GM13976 (cell line): ENCODE results near the gene CDH13.

Experiments
- DNase-seq: peaks from one replicate; pipeline ENCODE4 v3.0.0; 2012; ENCODE audit warnings: low spot score
- in situ Hi-C: fragments of 300-500 bp; cut with MboI; formaldehyde crosslinking; loops from one replicate; pipeline ENCODE4 v1.12.0; 2022; ENCODE audit warnings: low sequenced_read_pairs, mixed read lengths, inconsistent platforms; ENCODE audit not compliant: unreplicated experiment
- TF ChIP-seq, protein P1 (sequence below): IDR thresholded peaks from 2 replicates; pipeline ENCODE4 v1.5.1; 2012; ENCODE audit warnings: borderline replicate concordance, mild to moderate bottlenecking; ENCODE audit not compliant: insufficient read depth; ENCODE audit errors: extremely low read depth, missing control alignments, control extremely low read depth

Gene CDH13

DNA sequence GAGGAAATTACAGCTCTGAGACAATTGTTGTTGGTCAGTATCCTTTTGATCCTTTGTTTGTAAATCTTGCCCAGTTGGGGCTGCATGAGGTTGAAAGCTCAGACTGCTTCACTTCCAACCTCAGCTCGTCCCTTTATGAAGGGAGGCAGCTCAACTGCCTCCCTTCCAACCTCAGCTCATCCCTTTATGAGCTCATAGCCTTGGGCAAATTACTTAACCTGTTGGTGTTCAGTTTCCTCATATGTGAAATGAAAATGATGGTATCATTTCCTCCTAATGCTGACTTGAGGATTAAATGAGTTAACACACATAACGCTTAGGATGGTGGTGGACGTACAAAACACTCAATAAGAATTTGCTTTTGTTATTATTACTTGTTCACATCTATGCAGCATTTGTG, 265.1 kb downstream of the CDH13 start:
- in situ Hi-C loops, result no loop called here
- TF ChIP-seq, protein P1, sequence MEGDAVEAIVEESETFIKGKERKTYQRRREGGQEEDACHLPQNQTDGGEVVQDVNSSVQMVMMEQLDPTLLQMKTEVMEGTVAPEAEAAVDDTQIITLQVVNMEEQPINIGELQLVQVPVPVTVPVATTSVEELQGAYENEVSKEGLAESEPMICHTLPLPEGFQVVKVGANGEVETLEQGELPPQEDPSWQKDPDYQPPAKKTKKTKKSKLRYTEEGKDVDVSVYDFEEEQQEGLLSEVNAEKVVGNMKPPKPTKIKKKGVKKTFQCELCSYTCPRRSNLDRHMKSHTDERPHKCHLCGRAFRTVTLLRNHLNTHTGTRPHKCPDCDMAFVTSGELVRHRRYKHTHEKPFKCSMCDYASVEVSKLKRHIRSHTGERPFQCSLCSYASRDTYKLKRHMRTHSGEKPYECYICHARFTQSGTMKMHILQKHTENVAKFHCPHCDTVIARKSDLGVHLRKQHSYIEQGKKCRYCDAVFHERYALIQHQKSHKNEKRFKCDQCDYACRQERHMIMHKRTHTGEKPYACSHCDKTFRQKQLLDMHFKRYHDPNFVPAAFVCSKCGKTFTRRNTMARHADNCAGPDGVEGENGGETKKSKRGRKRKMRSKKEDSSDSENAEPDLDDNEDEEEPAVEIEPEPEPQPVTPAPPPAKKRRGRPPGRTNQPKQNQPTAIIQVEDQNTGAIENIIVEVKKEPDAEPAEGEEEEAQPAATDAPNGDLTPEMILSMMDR, result no peak
- DNase-seq, result no peak

DNA sequence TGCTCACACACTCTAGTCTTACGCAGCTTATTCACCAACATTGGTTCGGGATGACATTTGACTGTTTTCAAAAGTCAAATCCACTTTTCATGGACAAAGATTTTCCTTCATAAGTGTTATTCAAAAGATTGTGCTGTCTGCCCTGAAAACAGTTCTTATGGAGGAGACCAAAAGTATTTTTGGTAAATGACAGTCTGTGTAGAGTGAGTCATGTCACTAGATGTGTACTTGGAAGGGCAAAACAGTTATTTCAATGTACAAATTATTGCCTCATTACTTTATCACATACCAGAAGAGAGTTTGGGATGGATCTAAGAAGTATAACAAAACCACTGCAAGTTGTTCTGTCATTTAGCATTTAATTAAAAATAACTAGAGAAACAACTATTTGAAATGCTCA, 265.6 kb downstream of the CDH13 start:
- in situ Hi-C loops, result no loop called here
- TF ChIP-seq, protein P1, result no peak
- no peak for DNase-seq

DNA sequence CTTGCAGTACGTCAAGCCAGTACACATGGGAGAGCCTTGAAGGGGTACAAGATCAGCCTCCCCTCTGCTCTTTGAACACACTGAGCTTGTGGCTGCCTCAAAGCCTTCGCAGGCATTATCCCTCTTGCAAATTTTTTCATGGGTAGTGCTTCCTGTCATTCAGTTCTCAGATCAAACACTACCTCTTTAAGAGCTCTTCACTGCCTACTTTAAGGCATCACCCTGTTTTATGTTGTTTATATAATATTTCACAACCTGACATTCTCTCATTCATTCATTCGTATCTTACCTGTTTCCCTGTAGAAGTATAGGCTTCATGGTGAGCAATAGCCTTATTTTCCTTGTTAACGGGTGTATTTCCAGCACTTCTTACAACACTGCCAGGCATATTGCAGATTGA, 269.1 kb downstream of the CDH13 start:
- in situ Hi-C loops, result no loop called here
- DNase-seq, result no peak
- TF ChIP-seq, protein P1, result no peak

DNA sequence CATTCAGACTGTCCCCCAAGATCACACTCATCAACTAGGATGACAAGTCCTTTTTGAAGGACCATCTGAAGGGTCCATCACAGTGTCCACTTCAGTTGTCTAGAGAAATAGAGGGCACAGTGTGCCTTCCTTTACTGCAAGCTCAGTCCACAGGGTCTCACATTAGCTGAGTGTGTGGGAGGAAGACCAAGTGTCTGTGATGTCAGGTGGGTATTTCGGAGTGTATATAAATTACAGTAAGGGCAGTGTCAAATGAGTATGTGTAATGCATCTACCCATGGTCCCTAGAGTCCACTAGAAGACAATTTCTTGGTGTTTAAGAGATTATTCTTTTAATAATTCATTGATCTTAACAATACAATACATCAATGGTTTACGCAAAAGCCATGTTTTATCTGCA, 272.2 kb downstream of the CDH13 start:
- TF ChIP-seq, protein P1, result no peak
- DNase-seq, result no peak
- in situ Hi-C loops, result no loop called here

DNA sequence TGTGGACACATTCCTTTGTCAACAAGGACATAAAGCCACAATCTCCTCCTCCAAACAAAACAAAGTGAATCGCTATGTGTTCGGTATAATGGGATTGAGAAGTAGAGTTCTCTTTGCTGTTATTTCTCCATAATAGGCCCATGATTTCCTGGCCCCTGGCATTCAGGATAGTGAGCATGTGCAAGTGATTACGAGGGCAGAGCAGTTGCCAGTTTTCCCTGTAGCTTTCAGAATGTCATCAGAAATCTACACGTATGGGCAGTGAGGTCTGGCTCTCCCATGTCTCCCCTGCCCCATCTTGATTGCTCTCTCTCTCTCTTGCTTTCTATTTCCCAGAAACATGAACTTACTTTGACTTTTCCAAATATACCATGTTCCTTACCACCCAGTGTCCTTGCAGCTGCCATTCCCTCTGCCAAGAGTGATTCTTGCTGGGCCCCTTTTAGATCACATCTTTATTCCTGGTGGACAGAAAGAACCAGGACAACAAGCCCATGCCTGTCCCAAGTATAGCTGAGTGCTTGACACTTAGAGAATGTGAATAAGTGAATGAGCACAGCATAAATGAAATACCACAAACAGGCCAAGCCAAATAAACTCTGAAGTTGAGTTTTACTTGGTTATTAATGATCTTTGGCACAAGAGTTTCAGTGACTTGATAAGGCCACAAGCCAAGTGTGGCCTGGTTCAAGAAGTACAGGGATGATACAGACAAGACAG, 273.1 kb downstream of the CDH13 start:
- DNase-seq, result no peak
- in situ Hi-C loops, result no loop called here
- TF ChIP-seq, protein P1, result no peak

DNA sequence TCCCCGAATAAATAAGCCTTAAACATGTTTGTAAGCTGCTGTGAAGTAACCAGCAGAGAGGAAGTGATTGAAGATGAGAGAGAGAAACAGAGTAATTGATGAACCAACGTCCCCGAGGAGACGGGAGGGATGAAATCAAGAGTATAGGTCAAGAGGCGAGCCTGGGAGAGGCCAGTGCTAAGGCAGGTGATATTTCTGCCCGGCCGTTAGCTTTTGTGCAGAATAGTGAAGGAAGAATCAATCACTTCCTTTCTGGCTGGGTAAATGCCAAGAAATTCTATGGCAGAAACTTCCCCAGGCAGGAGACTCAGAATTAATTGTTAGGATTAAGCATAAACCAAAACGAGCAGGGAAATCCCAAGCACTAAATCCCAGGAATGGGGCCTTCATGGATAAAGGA, 273.8 kb downstream of the CDH13 start:
- DNase-seq, result no peak
- TF ChIP-seq, protein P1, result no peak
- in situ Hi-C loops, result no loop called here

DNA sequence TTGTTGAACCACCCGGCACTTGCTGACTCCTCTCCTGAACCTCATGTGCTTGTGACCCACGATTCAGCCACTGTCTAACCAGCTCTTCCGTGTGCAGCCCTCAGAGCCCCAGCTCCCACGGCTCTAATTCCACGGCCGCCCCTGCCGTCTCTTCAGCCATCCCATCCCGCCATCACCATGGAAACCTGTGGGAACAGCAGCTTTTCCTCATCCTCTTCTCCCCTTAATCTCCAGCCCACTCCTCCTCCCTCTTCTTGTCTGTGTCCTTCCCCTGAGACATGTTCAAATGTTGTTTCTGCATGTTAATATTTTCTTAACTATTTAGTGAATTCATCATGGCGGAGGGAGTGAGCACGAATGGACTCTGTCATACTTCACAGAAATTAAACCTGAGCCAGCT, 285.2 kb downstream of the CDH13 start:
- no peak for DNase-seq
- TF ChIP-seq, protein P1, result no peak
- in situ Hi-C loops, result no loop called here
